Ishikawa (cell line): ENCODE data around the gene PLPPR5.

Experiments used
- CEBPB ChIP-seq: IDR thresholded peaks from 2 replicates; pipeline ENCODE4 v1.6.1; 2012
- CREB1 ChIP-seq: IDR thresholded peaks from 2 replicates; pipeline ENCODE4 v1.6.1; 2012; ENCODE audit warnings: low read depth
- EGR1 ChIP-seq: IDR thresholded peaks from 2 replicates; pipeline ENCODE4 v1.6.1; 2012
- EP300 ChIP-seq: IDR thresholded peaks from 2 replicates; pipeline ENCODE4 v1.6.1; 2012; ENCODE audit warnings: borderline replicate concordance
- FOXM1 ChIP-seq: IDR thresholded peaks from 2 replicates; pipeline ENCODE4 v1.6.1; 2012; ENCODE audit warnings: low read depth, borderline replicate concordance
- MAX ChIP-seq: IDR thresholded peaks from 2 replicates; pipeline ENCODE4 v1.6.1; 2012
- NFIC ChIP-seq: IDR thresholded peaks from 2 replicates; pipeline ENCODE4 v1.6.1; 2012
- RAD21 ChIP-seq: IDR thresholded peaks from 2 replicates; pipeline ENCODE4 v1.6.1; 2012; ENCODE audit warnings: low read depth
- TAF1 ChIP-seq: IDR thresholded peaks from 2 replicates; pipeline ENCODE4 v1.6.1; 2012; ENCODE audit warnings: low read depth, mild to moderate bottlenecking
- TCF12 ChIP-seq: IDR thresholded peaks from 2 replicates; pipeline ENCODE4 v1.6.1; 2012; ENCODE audit warnings: low read depth
- TEAD4 ChIP-seq: IDR thresholded peaks from 2 replicates; pipeline ENCODE4 v1.6.1; 2012
- YY1 ChIP-seq: IDR thresholded peaks from 2 replicates; pipeline ENCODE4 v1.6.1; 2012; ENCODE audit warnings: low read depth
- ZBTB7A ChIP-seq: IDR thresholded peaks from 2 replicates; pipeline ENCODE4 v1.6.1; 2012; ENCODE audit warnings: low read depth
- TF ChIP-seq, protein P1 (sequence below): IDR thresholded peaks from 2 replicates; pipeline ENCODE4 v1.6.1; 2012; ENCODE audit warnings: low read depth, mild to moderate bottlenecking
- TF ChIP-seq, protein P2 (sequence below): IDR thresholded peaks from 2 replicates; pipeline ENCODE4 v1.6.1; 2012

PLPPR5 gene

GRCh38 chr1:98898940-98899339 lies 105.7 kb downstream of the PLPPR5 start:
- TF ChIP-seq EP300 (no peak), TAF1 (no peak), ZBTB7A (no peak), CEBPB (no peak), CREB1 (no peak), NFIC (no peak), FOXM1 (no peak)

DNA sequence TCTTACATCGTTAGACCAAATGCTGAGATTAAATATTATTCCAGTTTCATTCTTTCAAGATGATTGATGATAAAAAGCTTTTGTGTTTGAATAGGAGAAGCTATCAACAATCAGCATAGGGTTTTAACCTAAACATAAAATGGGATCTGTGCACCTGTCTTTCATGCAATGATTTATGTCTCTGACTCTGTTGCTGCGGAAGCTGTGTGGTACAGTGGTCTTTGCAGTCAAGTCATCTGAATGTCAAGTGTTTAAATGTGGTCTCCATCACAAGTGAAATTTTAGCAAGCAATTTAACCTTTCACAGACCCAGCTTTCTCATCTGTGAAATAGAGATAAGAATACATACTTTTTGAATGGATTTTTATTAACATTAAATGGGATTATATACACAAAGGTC lies 107.2 kb downstream of the PLPPR5 start:
- TF ChIP-seq CREB1 (no peak), NFIC (no peak), TCF12 (no peak), TAF1 (no peak), MAX (no peak), TEAD4 (no peak), EP300 (no peak), CEBPB (no peak), YY1 (no peak), RAD21 (no peak)

DNA sequence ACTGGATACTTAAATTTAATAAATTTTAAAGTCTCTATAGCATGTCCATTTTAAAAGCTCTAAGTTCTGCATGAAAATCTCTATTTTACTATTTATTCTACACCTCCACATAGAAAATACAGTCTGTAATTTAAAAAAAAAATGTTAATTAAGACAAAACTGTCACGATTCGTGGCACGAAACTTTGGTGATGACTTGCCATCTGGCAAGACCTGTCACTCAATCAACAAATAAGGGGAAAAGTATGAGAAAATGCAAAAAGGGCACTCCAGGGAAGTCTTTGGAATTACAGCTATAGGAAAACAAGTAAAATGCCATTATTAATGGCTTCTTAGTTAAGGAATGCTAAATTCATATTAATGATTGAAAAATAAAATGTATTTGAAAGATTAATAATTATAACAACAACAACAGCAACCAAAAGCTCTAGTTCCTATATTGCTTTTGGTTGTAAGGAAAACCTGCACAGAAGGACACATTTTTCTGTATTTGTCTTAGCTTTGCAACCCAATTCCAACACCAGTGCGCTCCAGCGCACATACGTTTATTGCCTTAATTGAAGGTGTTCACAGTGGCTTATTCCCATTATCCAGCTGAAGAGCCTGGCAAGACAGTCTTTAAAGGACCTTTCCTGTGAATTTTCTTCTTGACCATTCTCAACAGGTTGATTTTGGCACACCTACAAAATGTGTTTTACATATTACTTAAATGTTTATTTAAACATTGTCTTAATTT lies 107.8 kb downstream of the PLPPR5 start:
- TF ChIP-seq, protein P1, sequence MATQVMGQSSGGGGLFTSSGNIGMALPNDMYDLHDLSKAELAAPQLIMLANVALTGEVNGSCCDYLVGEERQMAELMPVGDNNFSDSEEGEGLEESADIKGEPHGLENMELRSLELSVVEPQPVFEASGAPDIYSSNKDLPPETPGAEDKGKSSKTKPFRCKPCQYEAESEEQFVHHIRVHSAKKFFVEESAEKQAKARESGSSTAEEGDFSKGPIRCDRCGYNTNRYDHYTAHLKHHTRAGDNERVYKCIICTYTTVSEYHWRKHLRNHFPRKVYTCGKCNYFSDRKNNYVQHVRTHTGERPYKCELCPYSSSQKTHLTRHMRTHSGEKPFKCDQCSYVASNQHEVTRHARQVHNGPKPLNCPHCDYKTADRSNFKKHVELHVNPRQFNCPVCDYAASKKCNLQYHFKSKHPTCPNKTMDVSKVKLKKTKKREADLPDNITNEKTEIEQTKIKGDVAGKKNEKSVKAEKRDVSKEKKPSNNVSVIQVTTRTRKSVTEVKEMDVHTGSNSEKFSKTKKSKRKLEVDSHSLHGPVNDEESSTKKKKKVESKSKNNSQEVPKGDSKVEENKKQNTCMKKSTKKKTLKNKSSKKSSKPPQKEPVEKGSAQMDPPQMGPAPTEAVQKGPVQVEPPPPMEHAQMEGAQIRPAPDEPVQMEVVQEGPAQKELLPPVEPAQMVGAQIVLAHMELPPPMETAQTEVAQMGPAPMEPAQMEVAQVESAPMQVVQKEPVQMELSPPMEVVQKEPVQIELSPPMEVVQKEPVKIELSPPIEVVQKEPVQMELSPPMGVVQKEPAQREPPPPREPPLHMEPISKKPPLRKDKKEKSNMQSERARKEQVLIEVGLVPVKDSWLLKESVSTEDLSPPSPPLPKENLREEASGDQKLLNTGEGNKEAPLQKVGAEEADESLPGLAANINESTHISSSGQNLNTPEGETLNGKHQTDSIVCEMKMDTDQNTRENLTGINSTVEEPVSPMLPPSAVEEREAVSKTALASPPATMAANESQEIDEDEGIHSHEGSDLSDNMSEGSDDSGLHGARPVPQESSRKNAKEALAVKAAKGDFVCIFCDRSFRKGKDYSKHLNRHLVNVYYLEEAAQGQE = peak; percentile 71
- TF ChIP-seq TEAD4 = no peak
- TF ChIP-seq YY1 = no peak
- no peak for TF ChIP-seq TAF1
- TF ChIP-seq ZBTB7A = no peak

GRCh38 chr1:98893371-98893770 lies 111.3 kb downstream of the PLPPR5 start:
- TF ChIP-seq RAD21 (no peak), TCF12 (no peak), MAX (no peak), YY1 (no peak), ZBTB7A (no peak), NFIC (no peak), CREB1 (no peak), EGR1 (no peak), EP300 (no peak), TAF1 (no peak)
- TF ChIP-seq, protein P2, sequence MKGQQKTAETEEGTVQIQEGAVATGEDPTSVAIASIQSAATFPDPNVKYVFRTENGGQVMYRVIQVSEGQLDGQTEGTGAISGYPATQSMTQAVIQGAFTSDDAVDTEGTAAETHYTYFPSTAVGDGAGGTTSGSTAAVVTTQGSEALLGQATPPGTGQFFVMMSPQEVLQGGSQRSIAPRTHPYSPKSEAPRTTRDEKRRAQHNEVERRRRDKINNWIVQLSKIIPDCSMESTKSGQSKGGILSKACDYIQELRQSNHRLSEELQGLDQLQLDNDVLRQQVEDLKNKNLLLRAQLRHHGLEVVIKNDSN = no peak
- TF ChIP-seq, protein P1 = no peak

DNA sequence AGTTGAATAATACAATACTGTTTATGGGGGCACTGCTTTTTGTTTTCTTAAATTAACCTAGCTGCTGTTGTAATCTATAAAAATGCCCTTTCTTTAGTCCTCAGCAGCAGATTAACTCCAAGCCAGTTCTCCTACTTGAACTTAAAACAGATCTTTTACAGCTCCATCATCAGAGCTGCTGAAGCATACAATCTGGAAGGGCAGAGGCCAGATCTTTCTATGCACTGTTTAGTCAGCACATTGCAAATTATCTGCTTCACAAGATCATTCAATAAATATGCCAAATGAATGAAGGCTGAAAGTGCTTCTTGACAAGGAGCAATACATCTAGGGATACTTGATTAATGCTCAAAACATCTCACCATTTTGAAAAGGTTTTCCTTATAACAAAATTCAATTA lies 115.8 kb downstream of the PLPPR5 start:
- no peak for TF ChIP-seq NFIC
- no peak for TF ChIP-seq MAX
- no peak for TF ChIP-seq CREB1
- TF ChIP-seq YY1 = no peak
- no peak for TF ChIP-seq ZBTB7A
- no peak for TF ChIP-seq EGR1

DNA sequence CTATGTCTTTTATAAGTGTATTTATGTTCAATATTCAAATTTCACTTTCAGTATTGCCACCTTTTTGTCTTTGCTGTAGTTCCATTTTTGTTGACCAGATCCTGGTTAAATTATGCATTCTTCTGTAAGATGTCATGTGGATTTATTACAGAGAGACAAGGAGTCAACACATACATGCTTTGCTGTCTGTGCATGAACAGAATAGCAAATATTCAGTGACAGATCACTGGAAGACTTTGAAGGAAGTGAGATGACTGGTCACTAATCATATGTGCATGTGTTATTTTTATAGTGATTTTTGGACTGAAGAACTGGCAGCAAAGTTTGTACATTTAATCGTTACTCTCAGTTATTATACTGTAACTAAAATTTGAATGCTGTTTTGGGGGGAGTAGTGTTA lies 117.2 kb downstream of the PLPPR5 start:
- no peak for TF ChIP-seq EP300
- TF ChIP-seq FOXM1 = no peak
- TF ChIP-seq TEAD4 = no peak
- TF ChIP-seq MAX = no peak
- no peak for TF ChIP-seq YY1
- TF ChIP-seq EGR1 = no peak
- TF ChIP-seq CEBPB = no peak
- no peak for TF ChIP-seq ZBTB7A
- no peak for TF ChIP-seq NFIC
- TF ChIP-seq, protein P2 = no peak
- TF ChIP-seq CREB1 = no peak
- TF ChIP-seq, protein P1 = no peak
- no peak for TF ChIP-seq RAD21
- no peak for TF ChIP-seq TAF1
